ENCODE data around the gene PTPRT. TPM values are rescaled to one million over a fixed set of nuclear protein-coding genes. Genes with fewer than 3 reads are reported as not detected.

The PTPRT gene
- total and polyA plus RNA-seq, 2 of the 13 experiments (the other 11 are each of a cell fraction or from before 2014, with no cell fraction given): under 0.01 to 0.09 TPM

DNA sequence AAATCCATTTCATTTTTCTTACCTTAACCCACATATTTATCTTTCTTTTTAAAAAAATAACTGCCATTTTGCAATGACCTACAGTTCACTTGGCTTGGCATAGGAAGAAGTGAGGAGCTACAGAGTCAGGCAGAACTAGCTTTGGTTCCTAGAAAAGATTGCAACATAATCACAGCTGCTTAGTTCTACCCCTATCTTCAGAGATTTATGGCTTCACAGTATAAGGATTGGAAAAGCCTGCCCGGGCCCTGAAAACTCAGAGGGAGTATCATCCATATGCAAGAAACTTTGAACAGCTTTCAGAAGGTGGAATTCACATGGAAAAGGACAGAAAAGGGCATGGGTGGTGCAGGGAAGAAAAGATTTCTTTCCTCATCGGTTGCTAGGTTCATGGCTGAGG, 797.3 kb downstream of the PTPRT start:
- POLR2A ChIA-PET: no interaction called here
- no peaks in the 10 kb centered on the region for H3K4me1 ChIP-seq (ENCODE audit: insufficient read depth, low read length)
- intact Hi-C loops (cut with micrococcal nuclease; ENCODE audit: unreplicated experiment) (no loop called here), in situ Hi-C loops (cut with HindIII; ENCODE audit: extremely low pct_ligation_motif_present, low pct_unique_long_range_greater_than_20kb) (no loop called here)
- no peaks in the 10 kb centered on the region; a peak in 1 of 5 replicates for H3K27me3 ChIP-seq (ENCODE audit: control insufficient read depth in 1 of 2, insufficient read depth in 2 of 2, low read length in 2 of 2)
- no TSS peak for BruUV-seq (replicated peaks)
- CTCF ChIA-PET (ENCODE audit: low intra/inter-chr PET ratio, low total read pairs): no interaction called here
- H3K9me3 ChIP-seq (ENCODE audit: low read length): peaks cover 21% of the 10 kb centered on the region
- H3K27ac ChIP-seq (ENCODE audit: extremely low read length, insufficient read depth, low read length): no peak overlapping the region
- H3K79me2 ChIP-seq (ENCODE audit: insufficient read depth, low read length): no peaks in the 10 kb centered on the region
- no peak overlapping the region for H3K4me2 ChIP-seq (ENCODE audit: low read depth, low read length)
- ATAC-seq: no peak
- H3K4me3 ChIP-seq (replicated peaks in 1 of 3; ENCODE audit: insufficient read depth in 1 of 3, low read depth in 2 of 3, low read length in 3 of 3): no peak overlapping the region
- no peaks in the 10 kb centered on the region for H3K36me3 ChIP-seq (replicated peaks in 1 of 2; ENCODE audit: control insufficient read depth in 1 of 2, insufficient read depth in 2 of 2, low read length in 2 of 2)
- DNase-seq (ENCODE audit: low spot score): no peak
- 6% methylated on average over 2 of the region's 2 CpGs for WGBS (ENCODE audit: low lambda C conversion rate)
- H4K20me1 ChIP-seq (ENCODE audit: insufficient read depth, low read length): no peaks in the 10 kb centered on the region
- H3K9ac ChIP-seq (ENCODE audit: insufficient read depth, low read depth, low read length): no peak overlapping the region
- TF ChIP-seq, protein P1, sequence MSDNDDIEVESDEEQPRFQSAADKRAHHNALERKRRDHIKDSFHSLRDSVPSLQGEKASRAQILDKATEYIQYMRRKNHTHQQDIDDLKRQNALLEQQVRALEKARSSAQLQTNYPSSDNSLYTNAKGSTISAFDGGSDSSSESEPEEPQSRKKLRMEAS (IDR thresholded peaks at IDR 0.05): no peak
- TF ChIP-seq SALL1 (CRISPR knock-in tag; IDR thresholded peaks at IDR 0.05) (no peak), CEBPB (IDR thresholded peaks at IDR 0.05; ENCODE audit: borderline replicate concordance, low read depth, low read length) (peak; percentile 49)
- no peak overlapping the region for H2AFZ ChIP-seq (ENCODE audit: low read length)
- FAIRE-seq: no peak

DNA sequence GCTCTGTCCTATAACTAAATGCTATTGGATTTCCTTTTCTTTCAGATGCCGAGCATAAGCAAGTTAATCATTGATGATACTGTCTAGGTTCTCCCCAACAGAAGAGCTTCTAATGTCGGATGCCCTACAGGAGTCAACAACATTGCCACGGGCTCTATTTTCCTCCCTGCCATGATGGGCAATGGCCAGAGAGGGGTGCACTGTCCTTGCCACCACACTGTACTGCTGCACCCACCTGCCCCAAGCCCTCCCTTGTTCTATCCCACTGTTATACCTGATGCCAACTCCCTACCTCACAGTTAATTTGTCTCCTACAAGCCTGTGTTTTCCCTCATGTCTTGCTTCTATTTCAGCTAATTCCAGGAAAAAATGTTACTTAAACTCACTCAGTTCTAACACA, 797.9 kb downstream of the PTPRT start:
- H3K27ac ChIP-seq (ENCODE audit: extremely low read length, insufficient read depth, low read length): no peak overlapping the region
- no peak overlapping the region for H2AFZ ChIP-seq (ENCODE audit: low read length)
- H3K4me2 ChIP-seq (ENCODE audit: low read depth, low read length): no peak overlapping the region
- in situ Hi-C loops (cut with HindIII; ENCODE audit: extremely low pct_ligation_motif_present, low pct_unique_long_range_greater_than_20kb) (no loop called here), intact Hi-C loops (cut with micrococcal nuclease; ENCODE audit: unreplicated experiment) (no loop called here)
- no peaks in the 10 kb centered on the region; a peak in 1 of 5 replicates for H3K27me3 ChIP-seq (ENCODE audit: control insufficient read depth in 1 of 2, insufficient read depth in 2 of 2, low read length in 2 of 2)
- DNase-seq (ENCODE audit: low spot score) (no peak), FAIRE-seq (no peak), ATAC-seq (no peak; the same call in 2 of the 3 replicates)
- H3K4me3 ChIP-seq (replicated peaks in 1 of 3; ENCODE audit: insufficient read depth in 1 of 3, low read depth in 2 of 3, low read length in 3 of 3): no peak overlapping the region
- H3K79me2 ChIP-seq (ENCODE audit: insufficient read depth, low read length): no peaks in the 10 kb centered on the region
- H4K20me1 ChIP-seq (ENCODE audit: insufficient read depth, low read length): no peaks in the 10 kb centered on the region
- WGBS (ENCODE audit: low lambda C conversion rate): 3% methylated on average over 3 of the region's 3 CpGs
- no TSS peak for BruUV-seq (replicated peaks)
- ChIA-PET POLR2A (no interaction called here), CTCF (ENCODE audit: low intra/inter-chr PET ratio, low total read pairs) (no interaction called here)
- no peak overlapping the region for H3K9ac ChIP-seq (ENCODE audit: insufficient read depth, low read depth, low read length)
- H3K36me3 ChIP-seq (replicated peaks in 1 of 2; ENCODE audit: control insufficient read depth in 1 of 2, insufficient read depth in 2 of 2, low read length in 2 of 2): no peaks in the 10 kb centered on the region
- H3K9me3 ChIP-seq (ENCODE audit: low read length): peaks cover 14% of the 10 kb centered on the region; the same call in 1 of the 2 replicates
- H3K4me1 ChIP-seq (ENCODE audit: insufficient read depth, low read length): no peaks in the 10 kb centered on the region
- TF ChIP-seq, protein P2, sequence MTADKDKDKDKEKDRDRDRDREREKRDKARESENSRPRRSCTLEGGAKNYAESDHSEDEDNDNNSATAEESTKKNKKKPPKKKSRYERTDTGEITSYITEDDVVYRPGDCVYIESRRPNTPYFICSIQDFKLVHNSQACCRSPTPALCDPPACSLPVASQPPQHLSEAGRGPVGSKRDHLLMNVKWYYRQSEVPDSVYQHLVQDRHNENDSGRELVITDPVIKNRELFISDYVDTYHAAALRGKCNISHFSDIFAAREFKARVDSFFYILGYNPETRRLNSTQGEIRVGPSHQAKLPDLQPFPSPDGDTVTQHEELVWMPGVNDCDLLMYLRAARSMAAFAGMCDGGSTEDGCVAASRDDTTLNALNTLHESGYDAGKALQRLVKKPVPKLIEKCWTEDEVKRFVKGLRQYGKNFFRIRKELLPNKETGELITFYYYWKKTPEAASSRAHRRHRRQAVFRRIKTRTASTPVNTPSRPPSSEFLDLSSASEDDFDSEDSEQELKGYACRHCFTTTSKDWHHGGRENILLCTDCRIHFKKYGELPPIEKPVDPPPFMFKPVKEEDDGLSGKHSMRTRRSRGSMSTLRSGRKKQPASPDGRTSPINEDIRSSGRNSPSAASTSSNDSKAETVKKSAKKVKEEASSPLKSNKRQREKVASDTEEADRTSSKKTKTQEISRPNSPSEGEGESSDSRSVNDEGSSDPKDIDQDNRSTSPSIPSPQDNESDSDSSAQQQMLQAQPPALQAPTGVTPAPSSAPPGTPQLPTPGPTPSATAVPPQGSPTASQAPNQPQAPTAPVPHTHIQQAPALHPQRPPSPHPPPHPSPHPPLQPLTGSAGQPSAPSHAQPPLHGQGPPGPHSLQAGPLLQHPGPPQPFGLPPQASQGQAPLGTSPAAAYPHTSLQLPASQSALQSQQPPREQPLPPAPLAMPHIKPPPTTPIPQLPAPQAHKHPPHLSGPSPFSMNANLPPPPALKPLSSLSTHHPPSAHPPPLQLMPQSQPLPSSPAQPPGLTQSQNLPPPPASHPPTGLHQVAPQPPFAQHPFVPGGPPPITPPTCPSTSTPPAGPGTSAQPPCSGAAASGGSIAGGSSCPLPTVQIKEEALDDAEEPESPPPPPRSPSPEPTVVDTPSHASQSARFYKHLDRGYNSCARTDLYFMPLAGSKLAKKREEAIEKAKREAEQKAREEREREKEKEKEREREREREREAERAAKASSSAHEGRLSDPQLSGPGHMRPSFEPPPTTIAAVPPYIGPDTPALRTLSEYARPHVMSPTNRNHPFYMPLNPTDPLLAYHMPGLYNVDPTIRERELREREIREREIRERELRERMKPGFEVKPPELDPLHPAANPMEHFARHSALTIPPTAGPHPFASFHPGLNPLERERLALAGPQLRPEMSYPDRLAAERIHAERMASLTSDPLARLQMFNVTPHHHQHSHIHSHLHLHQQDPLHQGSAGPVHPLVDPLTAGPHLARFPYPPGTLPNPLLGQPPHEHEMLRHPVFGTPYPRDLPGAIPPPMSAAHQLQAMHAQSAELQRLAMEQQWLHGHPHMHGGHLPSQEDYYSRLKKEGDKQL (CRISPR knock-in tag; IDR thresholded peaks at IDR 0.05; ENCODE audit: low read depth): no peak
- TF ChIP-seq TBX3 (IDR thresholded peaks at IDR 0.05; ENCODE audit: borderline replicate concordance) (no peak), IKZF1 (IDR thresholded peaks at IDR 0.05) (no peak), ZNF607 (CRISPR knock-in tag; IDR thresholded peaks at IDR 0.05; ENCODE audit: borderline replicate concordance) (no peak)
- TF ChIP-seq, protein P3, sequence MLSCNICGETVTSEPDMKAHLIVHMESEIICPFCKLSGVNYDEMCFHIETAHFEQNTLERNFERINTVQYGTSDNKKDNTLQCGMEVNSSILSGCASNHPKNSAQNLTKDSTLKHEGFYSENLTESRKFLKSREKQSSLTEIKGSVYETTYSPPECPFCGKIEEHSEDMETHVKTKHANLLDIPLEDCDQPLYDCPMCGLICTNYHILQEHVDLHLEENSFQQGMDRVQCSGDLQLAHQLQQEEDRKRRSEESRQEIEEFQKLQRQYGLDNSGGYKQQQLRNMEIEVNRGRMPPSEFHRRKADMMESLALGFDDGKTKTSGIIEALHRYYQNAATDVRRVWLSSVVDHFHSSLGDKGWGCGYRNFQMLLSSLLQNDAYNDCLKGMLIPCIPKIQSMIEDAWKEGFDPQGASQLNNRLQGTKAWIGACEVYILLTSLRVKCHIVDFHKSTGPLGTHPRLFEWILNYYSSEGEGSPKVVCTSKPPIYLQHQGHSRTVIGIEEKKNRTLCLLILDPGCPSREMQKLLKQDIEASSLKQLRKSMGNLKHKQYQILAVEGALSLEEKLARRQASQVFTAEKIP (CRISPR knock-in tag; IDR thresholded peaks at IDR 0.05; ENCODE audit: borderline replicate concordance): no peak
- TF ChIP-seq, protein P4, sequence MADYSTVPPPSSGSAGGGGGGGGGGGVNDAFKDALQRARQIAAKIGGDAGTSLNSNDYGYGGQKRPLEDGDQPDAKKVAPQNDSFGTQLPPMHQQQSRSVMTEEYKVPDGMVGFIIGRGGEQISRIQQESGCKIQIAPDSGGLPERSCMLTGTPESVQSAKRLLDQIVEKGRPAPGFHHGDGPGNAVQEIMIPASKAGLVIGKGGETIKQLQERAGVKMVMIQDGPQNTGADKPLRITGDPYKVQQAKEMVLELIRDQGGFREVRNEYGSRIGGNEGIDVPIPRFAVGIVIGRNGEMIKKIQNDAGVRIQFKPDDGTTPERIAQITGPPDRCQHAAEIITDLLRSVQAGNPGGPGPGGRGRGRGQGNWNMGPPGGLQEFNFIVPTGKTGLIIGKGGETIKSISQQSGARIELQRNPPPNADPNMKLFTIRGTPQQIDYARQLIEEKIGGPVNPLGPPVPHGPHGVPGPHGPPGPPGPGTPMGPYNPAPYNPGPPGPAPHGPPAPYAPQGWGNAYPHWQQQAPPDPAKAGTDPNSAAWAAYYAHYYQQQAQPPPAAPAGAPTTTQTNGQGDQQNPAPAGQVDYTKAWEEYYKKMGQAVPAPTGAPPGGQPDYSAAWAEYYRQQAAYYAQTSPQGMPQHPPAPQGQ (CRISPR knock-in tag; IDR thresholded peaks at IDR 0.05; ENCODE audit: borderline replicate concordance): no peak
